K562 treated with DMSO at 1 percent for 24 hours (cell line): ENCODE data around the gene PSMA2. TPM values are rescaled to one million over a fixed set of nuclear protein-coding genes. Genes with fewer than 3 reads are reported as not detected.

Source experiments
- total RNA-seq: library from RNA; unstranded; fragments of 300-600 nt; gene quantifications from 2 replicates; pipeline ENCODE4 v1.2.3, GENCODE V29; 2022; ENCODE audit warnings: low read depth; ENCODE audit not compliant: insufficient read depth

The PSMA2 gene
- total RNA-seq: 116 and 120 TPM in 2 replicates

DNA sequence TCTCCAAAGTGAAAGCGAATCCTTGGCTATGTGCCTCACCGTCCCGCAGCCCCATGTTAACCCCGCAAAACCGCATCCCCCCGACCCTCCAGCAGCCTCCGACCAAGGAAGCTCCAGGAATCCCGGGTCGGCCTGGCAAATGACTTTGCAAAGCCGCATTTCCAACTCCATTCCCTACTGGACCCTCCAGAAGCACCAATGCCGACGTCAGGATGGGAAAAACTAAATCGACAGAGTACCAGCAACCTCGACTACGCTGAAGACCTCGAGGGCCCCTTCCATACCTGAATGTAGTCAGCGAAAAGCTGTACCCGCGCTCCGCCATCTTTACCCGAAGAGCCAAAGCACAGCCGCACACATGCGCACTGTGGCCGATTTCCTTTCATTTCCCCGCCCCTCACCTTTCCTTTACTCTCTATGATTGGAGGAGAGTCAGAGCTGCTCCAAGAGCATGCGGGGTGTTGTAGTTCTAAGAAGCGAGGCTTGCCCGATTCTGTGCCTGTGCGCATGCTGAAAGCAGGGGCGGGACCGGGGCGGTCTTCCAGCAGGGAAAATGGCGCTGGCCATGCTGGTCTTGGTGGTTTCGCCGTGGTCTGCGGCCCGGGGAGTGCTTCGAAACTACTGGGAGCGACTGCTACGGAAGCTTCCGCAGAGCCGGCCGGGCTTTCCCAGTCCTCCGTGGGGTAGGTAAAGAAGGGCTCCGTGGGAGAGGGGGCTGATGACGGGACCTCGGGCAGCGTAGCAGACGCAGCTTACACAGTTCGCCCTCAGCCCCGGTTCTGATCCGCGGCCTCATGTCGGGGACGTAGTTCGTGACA lies at the start of gene PSMA2, which contains the start of gene MRPL32:
PSMA2 (minus strand) TSS at position 341 of the 818 bp plus-strand sequence; CDS start at position 325, 16 bp downstream.
MRPL32 (plus strand) TSS at position 543 of the 818 bp plus-strand sequence; CDS start at position 554, 11 bp downstream.

DNA sequence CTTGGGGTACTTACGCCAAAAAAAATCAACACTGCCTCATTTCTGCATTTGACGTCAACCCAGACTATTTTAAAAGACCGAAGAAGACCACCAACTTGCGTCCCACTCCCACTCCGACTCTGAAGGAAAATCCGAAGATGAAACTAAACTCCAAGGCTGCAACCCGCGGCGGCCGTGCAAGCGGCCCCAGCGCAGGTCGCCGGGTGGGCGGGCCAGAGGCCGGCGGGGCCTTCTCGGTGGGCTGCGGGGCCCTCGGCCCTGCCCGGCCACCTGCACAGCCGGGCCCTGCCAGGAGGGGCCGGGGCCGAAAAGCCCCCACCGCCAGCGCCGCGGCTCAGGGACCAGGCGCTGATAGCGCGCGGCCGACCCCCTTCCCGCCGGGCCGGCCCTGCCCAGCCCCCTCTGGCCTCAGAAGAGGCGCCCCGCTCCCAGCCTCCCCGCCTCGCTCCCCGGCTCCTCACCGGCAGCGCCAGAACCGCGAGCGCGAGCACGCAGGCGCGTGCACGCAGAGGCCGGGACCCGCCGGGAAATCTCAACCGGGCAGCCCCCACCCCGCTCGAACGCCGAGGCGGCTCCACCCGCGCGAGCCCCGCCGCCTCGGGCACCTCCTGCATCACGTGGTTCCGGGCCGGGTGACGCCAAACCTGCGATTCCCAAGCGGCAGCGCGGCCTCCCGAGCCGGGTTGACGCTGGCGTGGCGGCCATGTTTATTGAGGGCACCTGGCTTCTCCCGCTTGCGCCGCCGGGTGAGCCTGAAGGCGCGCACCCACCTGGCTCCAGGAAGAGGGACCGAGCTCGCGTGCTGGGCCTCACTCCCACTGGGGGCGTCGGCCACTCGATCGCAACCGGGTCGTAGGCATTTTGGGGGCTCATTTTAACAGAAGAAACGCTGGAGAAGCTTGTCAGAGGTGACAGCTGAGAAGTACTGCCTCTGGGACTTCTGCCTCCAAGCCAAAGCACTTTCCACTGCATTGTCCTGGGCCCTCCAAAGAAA lies 20.2 kb downstream of the PSMA2 start, which contains the start of gene C7orf25:
C7orf25 (minus strand) TSS at position 617 of the 994 bp plus-strand sequence. CDS start 1,170 bp downstream, outside the sequence.

Other genes starting within 250 kb of the PSMA2 start
- gene C7orf25, start 20.1 kb downstream of the PSMA2 start, total RNA-seq: 3.8 and 4.3 TPM in 2 replicates
- gene MRPL32, start 202 bp upstream of the PSMA2 start, total RNA-seq: 35.6 and 39.8 TPM in 2 replicates
- 0.17 and 1.1 TPM in 2 replicates for gene HECW1, start 180.5 kb upstream of the PSMA2 start, total RNA-seq